Right hindlimb (tissue), 1 donor: ENCODE measurements around the gene ABTB1.
A peak's percentile ranks its signal among the peaks of the same experiment; 100 is the strongest.
"Not testable (repeated sequence)": the region's sequence is repeated elsewhere in the genome, so short reads cannot be mapped to it uniquely, and the experiment has no call there.

ENCODE experiments used
- DNase-seq: peaks from one replicate; pipeline ENCODE4 v3.0.0-alpha.2; 2018

The ABTB1 gene

DNA sequence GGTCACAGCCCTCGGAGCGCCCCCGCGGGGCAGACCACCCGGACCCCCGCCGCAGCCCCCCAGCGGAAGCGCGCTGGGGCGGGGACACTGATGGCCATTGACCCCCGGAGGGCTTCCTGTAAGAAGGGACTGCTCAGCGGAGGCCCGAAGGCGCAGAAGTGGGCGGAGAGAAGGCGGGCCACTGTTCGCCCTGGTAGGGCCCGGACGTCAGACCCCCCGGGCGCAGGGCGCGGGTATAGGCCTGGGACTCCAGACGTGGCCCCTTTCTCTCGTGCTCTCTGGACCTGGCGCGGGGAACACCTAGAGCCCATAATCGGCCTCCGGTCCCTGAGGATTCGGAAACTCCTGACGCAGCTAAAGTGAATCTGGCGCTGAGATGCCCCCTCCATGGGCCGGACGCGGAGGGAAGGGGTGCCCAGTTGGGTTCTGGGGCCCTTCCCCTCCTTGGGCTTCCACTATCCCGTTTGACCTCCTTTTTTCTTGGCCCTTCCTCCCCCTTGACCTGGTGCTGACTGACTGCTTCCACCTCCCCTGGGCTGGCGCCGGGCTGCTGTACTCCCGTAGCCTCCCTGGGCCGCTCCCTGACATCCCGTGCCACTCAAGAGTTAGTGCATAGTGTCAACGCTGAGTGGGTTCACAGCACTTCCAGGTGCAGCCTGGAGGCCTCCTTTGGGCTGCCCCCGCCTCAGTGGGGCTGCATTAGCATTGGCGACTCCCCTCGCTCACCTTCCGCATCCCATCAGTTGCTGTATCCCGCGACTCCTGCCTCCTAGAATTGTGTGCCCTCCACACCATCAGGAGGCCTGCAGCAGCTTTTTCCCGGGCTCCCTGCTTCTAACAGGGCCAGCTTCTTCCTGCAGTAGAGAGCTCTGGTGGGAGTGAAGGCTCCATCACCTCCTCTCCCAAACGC is 694 bp downstream of the ABTB1 start:
- peak; percentile 65 for DNase-seq

DNA sequence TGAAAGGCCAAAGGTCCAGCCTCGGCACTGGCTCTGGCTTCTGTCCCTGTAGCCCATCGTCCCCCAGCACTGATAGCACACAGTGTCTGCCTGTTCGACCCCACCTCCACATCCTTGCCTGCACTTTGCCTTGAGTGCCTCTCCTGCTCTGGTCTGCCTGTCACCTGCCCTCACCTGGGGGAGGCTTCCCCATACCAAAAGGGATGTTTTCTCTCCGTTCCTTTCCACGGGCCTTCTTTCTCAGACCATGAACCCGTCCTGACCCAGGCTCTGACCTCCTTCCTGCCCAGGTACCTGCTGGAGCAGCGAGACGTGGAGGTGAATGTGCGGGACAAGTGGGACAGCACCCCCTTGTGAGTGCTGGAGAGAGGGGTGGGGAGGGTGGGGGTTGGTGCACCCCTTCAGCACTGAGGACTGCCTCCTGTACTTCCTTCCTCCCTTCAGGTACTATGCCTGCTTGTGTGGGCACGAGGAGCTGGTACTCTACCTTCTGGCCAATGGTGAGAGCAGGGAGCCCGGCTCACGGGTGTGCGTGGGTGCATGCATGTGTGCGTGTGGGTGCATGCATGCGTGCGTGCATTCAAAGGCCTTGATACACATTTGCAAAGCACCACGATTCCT is 1.5 kb downstream of the ABTB1 start:
- peak; percentile 16 for DNase-seq

DNA sequence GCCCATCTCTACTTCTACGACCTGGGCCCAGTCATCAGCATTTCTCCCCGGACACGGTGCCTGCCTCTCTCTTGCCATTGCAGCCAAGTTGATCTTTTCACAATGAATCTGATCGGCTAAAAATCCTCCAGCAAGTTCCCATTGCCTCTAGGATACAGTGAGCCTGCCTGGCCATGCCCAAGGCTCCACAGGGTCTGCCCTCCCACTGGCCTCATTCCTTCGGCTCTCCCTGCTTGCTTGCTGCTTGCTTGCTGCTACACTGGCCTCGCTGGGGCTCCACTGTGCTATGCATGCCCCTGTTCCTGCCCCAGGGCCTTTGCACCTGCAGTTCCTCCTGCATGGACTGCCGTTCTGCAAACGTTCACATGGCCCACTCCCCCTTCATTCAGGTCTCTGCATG is 2.0 kb downstream of the ABTB1 start:
- no peak for DNase-seq

DNA sequence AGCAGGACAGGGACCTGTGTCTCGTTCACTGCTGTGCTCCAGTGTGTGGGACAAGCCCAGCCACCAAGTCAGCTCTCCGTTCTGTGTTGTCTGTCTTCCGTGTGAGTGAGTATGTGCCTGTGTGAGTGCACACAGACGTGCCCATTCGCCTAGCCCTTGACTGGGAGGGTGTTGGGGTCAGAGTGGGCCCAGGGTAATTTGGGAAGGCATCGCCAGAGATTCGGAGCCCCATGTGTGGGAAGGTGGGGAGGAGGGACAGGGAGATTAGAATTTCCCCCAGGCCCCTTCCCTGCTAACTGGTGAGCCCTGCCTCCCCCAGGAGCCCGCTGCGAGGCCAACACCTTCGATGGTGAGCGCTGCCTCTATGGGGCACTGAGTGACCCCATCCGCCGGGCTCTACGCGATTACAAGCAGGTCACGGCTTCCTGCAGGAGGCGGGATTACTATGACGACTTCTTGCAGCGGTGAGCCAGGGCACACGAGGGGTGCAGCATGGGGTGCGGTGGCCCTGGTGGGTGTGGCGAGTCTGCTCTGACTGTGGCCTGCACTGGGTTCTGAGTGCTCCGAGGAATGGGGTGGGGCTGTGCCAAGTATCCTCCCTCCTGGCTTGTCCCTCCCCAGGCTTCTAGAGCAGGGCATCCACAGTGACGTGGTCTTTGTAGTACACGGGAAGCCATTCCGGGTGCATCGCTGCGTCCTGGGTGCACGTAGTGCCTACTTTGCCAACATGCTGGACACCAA is 3.1 kb downstream of the ABTB1 start:
- DNase-seq: no peak

DNA sequence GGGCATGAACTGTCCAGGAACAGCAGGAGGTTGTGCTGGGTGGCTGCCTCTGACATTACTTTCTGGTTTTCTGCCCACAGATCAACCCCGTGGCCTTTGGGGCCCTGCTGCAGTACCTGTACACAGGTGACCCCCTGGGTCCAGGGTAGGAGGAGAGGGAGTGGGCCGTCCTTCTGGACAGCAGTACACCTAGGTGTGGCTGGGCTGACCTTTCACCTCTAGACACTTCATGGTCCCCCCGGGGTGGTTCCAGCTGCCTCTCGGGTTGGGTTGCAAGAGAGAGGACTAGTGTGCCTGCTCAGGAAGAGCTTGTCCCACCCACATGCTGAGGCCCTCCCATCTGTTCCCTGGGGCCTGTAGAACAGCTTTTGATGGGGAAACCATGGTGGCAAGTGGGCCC is 3.7 kb downstream of the ABTB1 start:
- DNase-seq: no peak

DNA sequence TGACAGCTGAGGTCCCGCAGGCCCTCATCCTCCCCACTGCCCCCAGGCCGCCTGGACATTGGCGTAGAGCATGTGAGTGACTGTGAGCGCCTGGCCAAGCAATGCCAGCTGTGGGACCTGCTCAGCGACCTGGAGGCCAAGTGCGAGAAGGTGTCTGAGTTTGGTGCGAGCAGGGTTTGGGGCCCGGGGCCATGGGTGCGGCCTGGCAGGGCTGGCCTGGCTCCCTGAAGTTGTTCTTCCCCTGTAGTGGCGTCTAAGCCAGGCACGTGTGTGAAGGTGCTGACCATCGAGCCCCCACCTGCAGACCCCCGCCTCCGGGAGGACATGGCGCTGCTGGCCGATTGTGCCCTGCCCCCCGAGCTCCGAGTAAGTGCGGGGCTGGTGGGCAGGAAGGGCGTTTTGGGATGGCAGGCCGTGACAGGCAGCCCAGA is 4.2 kb downstream of the ABTB1 start:
- DNase-seq: no peak

DNA sequence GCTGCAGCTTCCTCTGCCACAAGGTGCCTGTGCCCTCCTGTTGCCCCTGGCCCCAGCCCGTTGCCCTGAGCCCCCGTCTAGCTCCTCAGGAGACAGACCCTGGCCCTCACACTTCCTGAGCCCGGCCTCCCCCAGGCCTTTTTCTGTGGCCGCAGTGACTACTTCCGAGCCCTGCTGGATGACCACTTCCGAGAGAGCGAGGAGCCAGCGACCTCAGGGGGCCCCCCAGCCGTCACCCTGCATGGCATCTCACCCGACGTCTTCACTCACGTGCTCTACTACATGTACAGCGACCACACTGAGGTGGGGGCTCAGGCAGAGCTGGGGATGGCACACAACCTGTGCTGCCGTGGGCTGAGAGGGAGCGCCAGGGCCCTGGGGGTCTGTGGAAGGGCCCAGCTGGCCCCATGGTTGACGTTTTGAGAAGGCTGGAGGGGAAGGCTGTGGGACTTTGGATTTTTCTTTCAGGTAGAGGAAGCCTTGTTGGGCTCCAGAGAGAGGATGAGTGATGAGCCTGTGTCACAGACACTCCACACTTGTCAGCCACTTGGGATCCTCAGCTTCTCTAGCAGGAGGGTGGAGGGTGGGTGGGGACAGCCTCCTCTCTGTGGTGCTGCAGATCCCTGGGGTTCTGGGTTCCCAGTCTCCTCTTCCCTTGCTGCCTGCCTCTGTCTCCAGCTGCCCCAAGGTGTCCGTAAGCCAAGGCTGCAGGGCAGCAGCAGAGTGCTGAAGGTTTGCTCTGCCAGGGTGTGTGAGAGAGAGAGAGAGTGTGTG is 5.0 kb downstream of the ABTB1 start:
- peak; percentile 13 for DNase-seq

DNA sequence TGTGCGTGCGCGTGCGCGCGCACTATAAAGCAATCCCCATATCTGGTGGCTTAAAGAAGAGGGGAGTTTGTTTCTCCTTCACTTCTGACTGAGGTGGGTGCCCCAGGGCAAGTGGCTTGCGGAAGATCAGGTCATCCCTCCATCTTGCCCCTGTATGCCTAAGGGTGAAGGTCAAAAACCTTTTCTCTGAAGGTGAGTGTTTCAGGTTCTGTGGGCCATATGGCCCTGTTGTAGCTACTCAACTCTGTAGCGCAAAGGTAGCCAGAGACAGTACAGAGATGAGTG is 5.5 kb downstream of the ABTB1 start:
- no peak for DNase-seq

DNA sequence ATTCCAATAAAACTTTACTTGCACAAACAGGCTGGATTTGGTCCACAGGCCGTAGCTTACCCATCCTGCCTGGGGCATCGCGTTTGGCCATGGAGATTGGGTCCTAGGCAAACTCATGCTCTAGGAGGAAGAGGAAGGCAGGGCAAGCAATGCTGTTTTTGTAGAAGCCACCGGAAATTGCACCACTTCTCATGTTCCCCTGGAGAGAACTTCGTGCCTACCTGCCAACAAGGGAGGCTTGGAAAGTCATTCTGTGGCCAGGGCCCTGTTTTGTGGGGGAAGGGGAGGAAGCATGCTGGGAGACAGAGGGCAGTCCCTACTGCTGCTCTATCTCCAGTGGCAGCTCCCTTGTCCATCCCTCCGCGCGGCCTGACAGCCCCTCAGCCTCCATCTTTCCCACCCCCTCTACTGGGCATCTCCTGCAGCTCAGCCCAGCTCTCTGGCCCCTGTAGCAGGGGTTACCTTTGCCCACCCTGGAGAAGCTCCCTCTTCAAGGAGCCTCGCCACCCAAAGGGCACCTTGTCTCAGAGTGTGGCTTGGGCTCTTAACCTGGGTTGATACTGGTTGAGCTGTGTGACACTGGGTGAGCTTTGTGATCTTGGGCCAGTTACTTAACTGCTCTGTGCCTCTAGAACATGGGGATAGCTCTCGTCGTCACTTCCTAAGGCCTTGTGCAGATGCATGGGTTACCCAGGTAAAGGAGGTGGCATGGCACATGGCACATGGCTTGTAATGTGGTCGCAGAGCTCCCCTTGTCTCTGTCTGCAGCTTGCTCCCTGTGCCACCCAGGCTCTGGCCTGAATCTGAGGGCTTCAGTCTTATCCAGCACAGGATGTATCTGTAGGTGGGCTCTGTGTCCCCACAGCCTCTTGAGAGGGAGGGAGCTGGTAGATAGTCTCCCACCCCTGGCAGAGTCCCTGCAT is 6.1 kb downstream of the ABTB1 start:
- no peak for DNase-seq

DNA sequence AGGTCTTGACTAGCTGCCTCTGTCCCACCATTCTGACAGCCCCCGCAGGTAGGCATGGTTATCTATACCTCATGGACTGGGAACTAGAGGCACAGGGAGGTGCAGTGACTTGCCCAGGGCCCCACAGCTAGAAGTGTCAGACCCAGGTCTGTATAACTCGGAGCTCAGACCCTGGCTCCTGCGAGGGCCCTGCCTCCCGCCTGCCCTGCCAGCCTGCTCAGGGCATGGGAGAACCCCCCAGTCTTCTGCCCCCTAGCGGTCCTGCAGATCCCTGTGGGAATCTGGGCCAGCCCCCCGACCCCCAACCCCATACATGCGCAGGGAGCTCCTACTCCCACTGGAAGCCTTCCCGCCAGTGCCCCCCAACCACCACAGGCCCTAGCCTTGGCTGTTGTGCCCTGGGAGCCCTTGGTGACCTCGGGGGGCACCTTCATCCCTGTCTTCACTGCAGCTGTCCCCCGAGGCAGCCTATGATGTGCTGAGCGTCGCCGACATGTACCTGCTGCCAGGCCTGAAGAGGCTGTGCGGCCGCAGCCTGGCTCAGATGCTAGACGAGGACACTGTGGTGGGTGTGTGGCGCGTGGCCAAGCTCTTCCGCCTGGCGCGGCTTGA is 6.9 kb downstream of the ABTB1 start:
- peak; percentile 21 for DNase-seq

DNA sequence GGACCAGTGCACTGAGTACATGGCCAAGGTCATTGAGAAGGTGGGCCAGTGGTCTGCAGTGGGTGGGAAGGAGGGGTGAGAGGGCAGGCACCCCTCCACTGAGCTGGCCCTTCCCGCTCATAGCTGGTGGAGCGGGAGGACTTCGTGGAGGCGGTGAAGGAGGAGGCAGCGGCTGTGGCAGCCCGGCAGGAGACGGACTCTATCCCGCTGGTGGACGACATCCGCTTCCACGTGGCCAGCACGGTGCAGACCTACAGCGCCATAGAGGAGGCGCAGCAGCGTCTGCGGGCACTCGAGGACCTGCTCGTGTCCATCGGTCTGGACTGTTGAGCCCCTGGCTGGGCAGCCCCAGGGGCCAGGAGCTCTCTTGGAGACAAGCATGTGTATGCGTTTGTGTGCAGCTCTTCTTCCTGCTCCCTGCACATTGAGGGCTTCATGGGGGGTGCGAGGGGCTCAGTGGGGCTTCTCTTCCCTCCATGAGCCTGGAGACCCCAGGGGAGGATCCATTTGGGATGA is 7.5 kb downstream of the ABTB1 start:
- DNase-seq: no peak

DNA sequence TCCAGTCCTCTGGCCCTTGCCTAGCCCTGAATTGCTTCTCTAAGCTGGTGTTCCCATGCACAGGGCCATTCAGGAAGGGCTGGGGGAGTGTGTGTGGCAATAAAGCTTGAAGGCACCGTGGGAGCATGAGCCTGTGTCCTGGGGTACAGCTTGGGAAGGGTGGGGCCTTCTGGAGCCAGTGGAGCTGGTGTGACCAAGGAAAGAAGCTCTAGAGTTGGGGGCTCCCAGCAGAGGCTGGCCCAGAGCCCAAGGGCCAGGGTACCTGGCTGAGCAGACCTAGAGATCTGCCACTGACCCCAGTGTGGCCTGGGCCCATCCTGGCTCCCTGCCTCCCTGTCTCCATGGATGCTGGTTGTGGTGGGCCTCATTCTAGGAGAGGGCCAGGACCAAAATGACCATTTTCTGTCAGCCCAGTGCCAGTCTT is 8.1 kb downstream of the ABTB1 start:
- DNase-seq: peak; percentile 18

DNA sequence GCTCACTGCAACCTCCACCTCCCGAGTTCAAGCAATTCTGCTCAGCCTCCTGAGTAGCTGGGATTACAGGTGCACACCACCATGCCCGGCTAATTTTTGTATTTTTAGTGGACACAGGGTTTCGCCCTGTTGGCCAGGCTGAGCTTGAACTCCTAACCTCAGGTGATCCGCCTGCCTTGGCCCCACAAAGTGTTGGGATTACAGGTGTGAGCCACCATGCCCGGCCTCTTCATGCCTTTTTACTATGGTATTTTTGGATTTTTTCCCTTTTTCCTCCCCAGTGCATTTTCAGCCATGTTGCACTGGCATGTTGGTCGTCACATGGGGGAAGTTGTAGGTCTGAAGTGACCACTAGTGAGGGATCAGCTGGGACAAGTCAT is 9.4 kb downstream of the ABTB1 start:
- DNase-seq: not testable (repeated sequence)

DNA sequence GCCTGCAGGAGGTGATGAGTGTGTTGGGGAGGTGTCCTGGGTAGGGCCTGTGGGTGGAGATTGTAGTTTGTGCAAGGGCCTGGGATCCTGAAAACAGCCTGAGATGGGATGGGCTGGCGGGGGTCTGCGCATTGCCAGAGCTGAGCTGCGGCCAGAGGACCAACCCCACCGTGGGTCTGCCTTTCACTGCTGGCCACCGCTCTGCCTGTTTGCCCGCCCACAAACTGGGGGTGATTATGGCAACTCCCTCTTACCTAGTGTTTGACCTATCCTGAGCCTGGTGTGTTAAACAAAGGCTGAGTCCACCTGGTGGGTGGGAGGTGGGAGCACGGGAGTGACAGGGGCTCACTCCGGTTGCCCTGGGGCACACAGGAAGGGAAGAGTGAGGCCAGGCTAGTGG is 9.8 kb downstream of the ABTB1 start:
- DNase-seq: no peak

DNA sequence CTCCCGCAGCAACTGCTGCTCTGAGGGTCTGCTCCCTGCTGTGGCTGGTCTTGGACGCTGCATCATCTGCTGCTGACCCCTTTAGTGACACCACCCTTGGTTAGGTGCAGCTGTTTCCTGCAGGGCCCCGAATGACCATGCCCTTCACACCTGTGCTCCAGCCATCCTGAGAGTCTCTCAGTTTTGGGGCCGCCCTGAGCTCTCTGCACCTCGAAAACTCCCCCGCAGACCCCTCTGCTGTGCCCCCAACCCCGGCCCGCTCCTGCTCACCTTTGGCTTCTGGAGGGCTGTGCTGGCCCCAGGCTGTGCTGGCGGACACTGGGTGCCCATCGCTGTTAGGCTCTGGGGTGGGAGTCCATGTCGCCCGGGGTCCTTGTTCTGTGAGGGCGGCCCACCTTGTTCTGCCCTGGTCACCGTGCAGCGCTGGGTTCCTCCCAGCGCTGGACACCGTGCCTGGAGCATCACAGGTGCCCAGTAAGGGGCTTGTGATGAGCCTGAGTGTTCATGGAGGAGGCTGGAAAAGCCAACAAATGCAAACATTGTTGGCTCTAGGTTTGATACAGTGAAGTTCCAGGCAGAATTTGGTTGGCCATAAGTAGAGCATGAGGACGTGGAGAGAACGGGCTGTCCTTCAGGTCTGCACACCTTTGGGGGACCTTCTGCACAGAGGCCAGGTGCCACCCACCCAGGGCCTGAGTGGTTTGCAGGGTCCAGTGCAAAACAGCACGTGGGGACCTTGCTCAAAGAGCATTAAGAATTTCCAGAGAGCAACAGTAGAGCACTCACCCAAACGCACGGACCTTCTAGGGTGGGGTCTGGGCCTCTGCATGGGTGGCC is 12.3 kb downstream of the ABTB1 start:
- peak; percentile 17 for DNase-seq

DNA sequence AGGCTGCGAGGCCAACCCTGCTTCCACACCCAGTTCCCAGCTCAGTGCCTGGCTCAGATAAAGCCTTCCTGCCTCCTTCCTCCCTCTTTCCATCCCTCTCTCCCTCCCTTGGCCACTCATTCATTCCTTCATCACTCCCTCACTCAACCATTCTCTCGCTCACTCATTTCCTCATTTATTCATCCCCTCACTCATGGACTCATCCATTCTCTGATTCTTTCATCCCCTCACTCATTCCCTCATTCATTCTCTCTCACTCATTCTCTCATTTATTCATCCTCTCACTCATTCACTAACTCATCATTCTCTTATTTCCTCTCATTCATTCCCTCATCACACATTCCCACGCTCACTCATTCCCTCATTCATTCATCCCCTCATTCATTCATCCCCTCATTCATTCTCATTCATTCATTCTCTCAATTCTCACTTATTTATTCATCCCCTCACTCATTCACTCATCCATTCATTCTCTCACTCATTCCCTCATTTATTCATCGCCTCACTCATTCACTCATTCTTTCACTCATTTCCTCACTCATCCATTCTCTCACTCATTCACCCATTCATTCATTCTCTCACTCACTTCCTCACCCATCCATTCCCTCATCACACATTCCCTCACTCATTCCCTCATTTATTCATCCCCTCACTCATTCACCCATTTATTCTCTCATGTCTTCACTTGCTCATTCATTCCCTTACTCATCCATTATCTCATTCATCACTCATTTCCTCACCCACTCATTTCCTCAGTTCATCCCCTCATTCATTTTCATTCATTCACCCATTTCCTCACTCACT is 13.2 kb downstream of the ABTB1 start:
- DNase-seq: no peak

DNA sequence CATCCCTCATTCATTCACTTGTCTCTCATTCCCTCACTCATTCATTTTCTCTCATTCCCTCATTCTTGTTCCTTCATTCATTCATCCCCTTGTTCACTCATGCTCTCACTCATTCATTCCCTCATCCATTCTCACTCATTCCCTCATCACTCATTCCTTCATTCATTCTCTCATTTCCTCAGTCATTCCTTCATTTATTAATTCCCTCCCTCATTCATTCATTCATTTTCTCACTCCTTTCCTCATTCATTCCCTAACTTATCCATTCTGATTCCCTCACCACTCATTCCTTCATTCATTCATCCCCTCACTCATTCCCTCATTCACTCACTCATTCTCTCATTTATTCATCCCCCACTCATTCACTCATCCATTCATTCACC is 13.8 kb downstream of the ABTB1 start:
- no peak for DNase-seq

DNA sequence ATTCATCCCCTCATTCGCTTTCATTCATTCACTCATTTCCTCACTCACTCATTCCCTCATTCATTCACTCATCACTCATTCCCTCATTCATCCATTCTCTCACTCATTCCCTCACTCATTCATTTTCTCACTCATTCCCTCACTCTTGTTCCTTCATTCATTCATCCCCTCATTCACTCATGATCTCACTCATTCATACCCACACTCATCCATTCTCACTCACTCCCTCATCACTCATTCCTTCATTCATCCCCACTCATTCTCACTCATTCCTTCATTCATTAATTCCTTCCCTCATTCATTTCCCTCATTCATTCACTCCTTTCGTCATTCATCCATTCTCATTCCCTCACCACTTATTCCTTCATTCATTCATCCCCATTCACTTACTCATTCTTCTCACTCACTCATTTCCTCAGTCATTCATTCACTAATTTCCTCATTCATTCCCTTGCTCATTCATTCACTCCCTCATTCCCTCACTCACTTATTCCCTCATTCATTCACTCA is 14.5 kb downstream of the ABTB1 start:
- no peak for DNase-seq

DNA sequence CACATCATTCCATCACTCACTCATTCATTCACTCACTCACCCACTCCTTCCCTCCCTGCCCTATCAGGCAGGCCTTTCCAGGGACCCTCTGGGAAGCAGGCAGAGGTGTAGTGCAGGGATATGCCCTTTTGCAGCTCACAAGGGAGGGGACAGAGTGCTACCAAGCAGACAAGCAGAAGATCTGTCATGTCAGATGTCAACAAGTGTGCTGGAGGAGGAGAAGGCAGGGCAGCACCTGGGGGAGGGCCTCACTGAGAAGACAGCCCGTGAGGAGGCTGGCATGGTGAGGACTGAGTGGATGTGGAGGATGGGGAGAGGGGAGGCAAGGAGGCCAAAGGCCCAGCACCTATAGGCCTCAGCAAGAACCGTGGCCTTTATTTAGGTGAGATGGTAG is 15.3 kb downstream of the ABTB1 start:
- no peak for DNase-seq
